NCI-H1092 treated with DMSO at 0.1 percent for 48 hours (cell line): ENCODE results near the gene BRF1.
"Not testable (repeated sequence)": the region's sequence is repeated elsewhere in the genome, so short reads cannot be mapped to it uniquely, and the experiment has no call there.

Source experiments
- DNase-seq: peaks from one replicate; lab custom pipeline; 2025; lab: John Stamatoyannopoulos, UW

Gene BRF1

GRCh38 chr14:105300542-105301102 is at the start of gene BRF1:
Gene BRF1, minus strand, starts transcription at chr14:105301001. Its CDS starts 372 bp downstream, at chr14:105300629.
- peak; percentile 93 for DNase-seq

DNA sequence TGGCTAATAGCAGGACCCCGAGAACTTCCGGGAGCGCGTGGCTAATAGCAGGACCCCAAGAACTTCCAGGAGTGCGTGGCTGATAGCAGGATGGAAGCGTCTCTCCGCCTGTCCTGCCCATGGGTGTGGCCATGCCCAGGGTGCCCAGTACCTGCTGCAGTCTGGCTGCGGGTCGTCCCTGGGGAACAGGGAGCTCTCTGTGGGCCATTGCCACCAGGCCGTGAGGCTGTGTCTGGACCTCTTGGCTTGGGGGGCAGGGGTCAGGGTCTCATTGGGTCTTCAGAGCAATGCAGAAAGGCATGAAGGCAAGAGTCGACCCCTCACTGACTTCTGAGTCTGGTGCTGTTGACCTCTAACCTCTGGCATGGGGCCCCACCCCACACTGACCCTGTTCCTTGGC is 49.2 kb upstream of the BRF1 start:
- no peak for DNase-seq

GRCh38 chr14:105348945-105349699 is 48.3 kb upstream of the BRF1 start:
- DNase-seq: no peak

DNA sequence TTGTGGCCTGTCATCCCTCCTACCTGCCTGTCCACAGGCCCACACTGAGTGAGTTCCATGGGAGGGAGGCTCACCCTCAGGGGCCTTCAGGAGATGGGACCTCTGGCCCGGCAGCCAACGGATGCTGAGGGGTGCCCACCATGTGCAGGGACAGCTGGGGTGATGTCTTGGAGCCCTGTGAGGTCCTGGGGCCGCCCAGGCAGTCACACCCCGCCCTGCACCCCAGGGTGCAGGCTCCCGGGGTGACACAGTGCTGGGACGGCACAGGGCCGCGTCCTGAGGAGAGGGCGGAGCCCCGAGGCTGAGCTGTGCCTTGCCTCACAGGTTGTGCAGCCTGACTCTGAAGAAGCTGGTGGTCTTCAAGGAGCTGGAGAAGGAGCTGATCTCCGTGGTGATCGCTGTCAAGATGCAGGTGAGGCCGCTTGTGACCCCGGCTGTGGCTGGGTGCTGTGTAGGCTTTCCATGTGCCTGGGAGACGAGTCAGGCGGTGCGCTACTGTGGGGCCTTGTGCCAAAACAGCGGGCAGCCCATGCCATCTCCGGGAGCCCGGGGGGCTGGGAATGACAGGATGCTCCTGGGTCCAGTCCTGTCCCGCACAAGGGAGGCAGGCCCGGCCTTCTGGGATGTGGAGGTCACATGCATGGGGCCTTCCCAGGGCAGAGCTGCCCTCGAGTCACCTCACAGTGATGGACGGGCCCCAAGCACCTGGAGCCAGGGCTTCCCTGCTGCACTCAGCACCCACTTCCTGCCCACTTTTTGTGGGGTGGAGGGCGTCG is 47.6 kb upstream of the BRF1 start:
- no peak for DNase-seq

DNA sequence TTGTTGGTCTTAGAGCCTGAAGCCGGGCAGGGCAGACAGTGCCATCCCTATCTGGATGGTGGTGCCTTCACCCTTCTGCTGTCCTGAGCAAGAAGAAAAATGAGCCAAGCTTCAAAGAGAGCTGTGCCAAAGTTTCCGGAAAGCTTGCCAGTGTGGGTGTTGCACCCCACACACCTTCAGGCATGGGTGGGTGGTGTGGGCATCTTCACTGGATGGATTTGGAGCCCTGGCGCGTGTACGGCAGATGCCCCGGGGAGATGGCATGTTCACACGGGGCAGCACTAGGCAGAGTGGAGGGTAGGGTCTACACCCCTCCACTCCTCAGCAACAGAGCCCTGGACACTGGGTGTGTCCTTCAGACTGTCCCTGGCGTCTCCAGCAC is 46.8 kb upstream of the BRF1 start:
- no peak for DNase-seq

DNA sequence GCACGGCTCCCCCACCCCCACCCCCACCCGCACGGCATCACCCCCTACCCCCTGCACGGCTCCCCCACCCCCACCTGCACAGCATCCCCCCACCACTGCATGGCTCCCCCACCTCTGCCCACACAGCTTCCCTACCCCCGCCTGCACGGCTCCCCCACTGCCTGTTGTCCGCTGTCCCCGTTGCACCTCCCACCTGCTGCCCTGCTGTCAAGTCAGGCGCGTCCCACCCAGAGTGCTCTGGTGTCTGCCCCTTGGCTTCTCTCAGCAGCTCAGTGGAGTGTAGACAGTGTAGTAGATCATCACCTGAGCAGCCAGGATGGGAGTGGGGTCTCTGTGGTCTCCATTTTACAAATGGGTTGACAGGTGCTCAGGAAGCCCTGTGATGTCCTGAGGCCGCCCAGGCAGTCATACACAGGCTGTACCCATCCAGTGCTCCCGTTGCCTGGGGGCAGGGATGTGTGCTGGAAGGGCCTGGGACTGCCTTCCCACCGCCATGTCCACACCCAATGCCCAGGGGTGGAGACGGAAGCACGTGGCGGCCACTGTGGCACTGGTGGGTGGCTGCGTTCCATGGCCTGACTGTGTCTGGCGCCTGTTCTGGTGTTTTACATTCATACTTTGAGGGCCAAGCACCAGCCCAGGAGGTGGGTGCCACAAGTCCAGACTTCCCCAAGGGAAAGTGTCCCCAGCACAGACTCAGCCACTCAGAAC is 46.2 kb upstream of the BRF1 start:
- DNase-seq: no peak

DNA sequence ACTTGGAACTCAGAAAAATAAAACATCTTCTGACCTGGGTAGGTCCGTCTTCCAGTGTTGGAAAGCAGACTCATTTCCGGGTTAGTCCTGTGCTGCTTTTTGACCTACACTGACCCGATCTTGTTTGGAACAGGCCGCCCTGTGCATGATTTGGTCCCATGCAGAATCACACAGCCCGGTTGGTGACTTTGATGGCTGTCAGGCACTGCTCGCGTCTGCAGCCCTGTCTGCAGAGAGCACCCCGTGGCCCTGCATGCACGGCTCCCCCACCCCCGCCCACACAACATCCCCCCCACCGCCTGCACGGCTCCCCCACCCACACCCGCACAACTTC is 45.4 kb upstream of the BRF1 start:
- no peak for DNase-seq

GRCh38 chr14:105343194-105343593 is 42.4 kb upstream of the BRF1 start:
- DNase-seq: peak; percentile 32

GRCh38 chr14:105340821-105341733 is 40.3 kb upstream of the BRF1 start:
- no peak for DNase-seq

GRCh38 chr14:105337966-105338741 is 37.4 kb upstream of the BRF1 start:
- DNase-seq: no peak

DNA sequence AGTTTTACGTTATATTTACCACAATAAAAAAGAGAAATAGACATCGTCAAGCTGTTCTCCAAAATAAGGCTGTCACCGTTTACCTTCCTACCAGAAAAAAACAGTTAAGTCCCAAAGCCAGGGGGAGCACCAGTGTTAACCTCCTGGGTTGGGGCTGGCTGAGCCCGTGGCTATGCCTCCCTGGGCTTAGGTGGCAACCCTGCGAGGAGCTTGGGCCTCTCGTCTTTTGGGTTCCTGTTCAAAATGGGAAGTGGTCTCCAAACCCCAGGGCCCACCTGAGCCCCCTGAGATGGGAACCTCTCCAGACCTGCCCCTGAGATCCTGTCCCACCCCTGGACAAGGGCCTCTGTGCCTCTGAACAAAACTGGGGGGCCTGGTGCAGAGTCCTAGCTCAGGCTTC is 36.6 kb upstream of the BRF1 start:
- DNase-seq: no peak

DNA sequence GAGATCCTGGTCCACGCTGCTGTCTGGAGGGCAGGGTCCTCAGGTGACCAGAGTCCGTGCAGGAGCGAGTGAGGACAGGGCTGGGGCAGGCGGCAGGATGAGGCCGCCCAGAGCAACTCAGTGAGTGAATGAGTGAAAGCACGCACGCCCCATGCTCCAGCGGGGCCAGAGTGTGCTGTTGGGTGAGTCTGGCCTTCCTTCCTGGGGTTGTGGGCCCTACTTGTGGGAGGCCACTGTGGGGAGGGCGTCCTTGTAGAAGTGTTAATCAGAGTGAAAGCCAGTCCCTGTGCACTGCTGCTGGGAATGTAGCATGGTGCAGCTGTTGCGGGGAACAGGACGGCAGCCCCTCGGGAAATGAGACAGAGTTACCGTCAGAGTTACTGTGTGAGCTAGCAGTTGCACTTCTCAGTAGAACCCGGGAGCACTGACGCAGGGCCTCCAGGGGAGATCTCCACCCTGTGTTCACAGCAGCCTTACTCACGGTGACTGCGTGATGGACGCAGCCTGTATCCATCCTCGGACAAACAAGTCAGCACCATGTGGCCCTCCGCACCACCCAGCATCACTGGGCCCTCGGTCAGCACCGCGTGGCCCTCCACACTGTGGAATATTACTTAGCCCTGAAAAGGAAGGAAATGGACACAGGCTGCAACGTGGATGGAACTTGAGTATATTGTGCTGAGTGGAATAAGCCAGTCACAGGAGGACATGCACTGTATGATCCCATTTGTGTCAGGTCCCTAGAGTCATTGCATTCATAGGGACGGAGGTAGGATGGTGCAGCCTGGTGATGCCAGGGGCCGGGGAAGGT is 35.9 kb upstream of the BRF1 start:
- DNase-seq: no peak

DNA sequence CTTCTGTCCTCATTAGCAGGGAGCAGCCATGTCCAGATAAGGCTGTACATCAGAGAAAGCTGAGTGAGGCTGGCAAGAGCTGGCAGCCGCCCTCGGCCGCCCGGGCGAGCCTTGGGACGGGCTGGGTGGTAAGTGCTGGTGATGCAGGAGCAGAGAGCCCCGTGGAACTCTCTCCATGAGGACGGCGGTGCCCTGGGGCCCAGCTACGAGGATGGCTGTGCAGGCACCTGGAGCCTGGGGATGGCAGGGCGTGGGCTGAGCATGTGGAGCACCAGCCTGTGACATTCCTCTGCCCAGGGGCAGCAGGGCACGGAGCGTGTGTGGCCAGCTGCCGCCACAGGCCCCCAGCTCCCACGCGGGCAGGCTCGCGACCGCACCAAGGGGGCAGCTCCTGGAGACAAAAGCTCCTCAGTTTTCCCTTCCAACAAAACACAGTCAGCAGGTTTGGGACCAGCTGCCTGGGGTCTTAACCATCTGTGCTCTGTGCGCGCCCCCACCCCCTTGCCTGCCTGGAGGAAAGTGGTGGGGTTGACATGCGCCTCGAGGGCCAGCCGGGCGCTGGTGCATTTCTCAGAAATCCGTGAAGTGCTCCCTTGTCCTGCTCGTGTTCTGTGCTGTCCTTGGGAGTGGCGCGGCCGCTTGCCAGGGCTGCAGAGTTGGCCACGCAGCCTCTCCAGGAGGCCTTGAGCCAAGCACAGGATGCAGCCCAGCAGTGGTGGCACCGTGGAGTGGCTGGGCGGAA is 35.1 kb upstream of the BRF1 start:
- DNase-seq: no peak

DNA sequence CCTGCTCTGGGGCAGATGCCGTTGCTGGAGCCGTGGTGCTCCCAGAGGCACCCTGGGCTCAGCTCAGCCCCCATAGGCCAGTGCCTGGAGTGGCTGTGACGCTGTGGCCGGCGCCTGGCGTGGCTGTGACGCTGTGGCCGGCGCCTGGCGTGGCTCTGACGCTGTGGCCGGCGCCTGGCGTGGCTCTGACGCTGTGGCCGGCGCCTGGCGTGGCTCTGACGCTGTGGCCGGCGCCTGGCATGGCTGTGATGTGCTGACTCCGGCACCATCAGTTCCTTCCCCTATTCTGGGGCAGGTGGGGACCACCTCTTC is 34.4 kb upstream of the BRF1 start:
- DNase-seq: not testable (repeated sequence)

DNA sequence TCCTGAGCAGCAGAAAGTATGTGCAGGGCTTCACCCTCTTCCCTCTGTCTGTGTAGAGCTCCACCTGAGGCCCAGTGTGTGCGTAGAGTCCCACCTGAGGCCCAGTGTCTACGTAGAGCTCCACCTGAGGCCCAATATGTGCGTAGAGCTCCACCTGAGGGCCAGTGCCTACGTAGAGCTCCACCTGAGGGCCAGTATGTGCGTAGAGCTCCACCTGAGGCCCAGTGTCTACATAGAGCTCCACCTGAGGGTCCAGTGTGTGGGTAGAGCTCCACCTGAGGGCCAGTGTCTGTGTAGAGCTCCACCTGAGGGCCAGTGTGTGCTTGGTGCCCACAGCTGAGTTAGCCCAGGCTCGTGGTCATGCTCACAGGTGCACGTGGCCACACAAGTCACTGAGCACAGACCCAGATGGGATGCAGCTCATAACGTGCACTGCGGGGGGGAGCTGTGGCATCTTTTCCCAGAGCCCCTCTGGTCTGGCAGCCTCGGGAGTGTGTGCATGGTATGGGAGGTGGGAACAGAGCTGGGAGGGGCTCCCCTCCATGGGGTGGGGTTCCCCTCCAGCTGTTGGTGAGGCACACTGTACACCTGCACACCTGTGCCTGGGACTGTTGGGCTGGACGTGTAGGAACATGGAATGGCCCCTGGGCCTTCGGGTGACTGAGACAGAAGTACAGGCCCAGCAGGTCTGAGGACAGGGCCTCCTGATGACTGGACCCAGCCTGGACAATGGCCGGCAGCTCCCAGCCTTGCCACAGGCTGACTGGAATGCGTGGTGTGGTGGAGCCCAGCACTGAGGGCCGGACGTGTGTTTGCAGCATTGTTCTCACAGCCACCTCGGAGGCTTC is 33.8 kb upstream of the BRF1 start:
- no peak for DNase-seq

- DNase-seq: no peak
Observed at GRCh38 chr14:105333613-105334364, 33.0 kb upstream of the BRF1 start.

DNA sequence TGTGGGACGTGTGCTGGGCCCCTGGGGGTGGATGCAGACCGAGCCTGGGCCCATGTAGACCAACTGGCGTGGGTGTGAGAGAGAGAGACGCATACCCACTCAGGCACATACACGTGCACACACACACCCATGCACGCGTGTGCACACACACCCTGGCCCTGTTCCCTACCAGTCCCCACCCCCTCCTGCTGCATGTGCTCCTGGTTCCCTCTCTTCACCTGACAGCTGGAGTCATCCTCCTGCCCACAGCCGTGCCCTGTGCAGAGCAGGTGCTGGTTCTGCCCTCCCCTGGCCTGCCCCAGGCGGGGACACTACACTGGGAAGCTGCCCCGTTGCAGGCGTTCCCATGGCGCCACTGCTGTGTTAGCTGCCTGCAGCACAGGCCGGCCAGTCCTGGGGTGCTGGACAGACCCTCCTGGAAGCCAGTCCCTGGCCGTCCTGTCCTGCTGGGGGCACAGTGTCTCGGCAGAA is 32.3 kb upstream of the BRF1 start:
- no peak for DNase-seq
